Measurements from ENCODE around the gene KANK3.
A peak's percentile ranks its signal among the peaks of the same experiment; 100 is the strongest.
"Not testable (repeated sequence)": the region's sequence is repeated elsewhere in the genome, so short reads cannot be mapped to it uniquely, and the experiment has no call there.

KANK3 gene

DNA sequence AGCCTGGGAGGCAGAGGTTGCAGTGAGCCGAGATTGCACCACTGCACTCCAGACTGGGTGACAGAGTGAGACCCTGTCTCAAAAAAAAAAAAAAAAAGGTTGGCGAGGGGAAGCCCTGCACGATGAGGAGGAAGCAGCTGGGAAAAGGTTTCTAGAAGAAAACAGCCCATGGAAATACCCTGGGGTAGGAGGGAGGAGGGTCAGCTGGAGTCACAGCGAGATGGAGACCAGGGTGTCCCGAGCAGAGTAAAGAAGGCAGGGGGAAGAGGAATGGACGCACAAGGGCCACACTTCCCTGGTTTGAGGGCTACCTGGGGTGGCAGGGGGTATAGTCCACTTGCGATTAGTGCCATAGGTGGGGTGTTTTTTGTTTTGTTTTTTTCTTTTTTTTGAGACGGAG, 6.4 kb downstream of the KANK3 start:
- DNase-seq = no peak

DNA sequence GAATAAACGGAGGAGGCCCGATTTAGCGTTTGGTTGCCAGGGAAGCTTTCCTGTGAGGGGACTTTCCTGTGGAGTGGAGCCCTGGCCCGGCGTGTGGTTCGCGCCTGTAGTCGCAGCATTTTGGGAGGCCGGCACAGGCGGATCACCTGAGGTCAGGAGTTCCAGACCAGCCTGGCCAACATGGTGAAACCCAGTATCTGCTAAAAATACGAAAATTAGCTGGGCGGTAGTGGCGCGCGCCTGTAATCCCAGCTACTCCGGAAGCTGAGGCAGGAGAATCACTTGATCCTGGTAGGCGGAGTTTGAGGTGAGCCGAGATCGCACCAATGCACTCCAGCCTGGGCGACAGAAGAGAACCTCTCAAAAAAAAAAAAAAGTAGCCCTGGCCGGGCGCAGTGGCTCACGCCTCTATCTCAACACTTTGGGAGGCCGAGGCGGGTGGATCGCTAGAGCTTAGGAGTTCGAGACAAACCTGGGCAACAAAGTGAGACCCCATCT, 6.9 kb downstream of the KANK3 start:
- no peak for DNase-seq

DNA sequence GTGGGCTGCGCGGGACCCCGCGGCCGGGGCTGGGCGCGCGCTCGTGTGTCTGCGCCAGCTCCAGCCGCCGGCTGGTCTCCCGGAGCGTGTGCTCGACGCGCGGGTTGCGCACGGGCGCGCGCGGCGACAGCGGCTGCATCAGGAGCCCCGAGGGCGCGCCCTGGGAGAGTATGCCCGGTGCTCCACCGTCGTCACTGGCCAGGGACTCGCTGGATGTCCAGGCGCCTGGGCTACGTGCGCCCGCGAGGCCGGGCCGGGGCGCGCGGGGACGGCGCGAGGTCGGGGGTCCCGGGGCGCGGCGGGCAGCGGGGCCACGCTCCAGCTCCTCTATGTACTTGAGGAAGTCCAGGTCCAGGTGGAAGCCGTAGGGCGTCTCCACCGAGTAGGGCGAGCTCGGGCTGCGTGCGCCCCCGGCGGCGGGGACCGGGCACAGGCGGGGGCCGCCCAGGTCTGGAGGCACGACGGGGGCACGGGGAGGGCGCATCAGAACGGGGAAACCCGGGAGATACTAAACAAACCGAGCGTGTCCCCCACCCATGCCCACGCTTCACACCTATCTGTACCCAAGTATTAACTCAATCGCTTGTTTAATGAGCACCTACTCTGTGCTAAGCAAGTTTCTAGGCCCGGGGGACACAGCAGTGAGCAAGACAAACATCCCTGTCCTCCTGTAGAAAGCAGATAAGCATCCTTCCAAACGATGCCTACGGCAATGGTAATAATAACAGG, 7.6 kb downstream of the KANK3 start:
- no peak for DNase-seq

DNA sequence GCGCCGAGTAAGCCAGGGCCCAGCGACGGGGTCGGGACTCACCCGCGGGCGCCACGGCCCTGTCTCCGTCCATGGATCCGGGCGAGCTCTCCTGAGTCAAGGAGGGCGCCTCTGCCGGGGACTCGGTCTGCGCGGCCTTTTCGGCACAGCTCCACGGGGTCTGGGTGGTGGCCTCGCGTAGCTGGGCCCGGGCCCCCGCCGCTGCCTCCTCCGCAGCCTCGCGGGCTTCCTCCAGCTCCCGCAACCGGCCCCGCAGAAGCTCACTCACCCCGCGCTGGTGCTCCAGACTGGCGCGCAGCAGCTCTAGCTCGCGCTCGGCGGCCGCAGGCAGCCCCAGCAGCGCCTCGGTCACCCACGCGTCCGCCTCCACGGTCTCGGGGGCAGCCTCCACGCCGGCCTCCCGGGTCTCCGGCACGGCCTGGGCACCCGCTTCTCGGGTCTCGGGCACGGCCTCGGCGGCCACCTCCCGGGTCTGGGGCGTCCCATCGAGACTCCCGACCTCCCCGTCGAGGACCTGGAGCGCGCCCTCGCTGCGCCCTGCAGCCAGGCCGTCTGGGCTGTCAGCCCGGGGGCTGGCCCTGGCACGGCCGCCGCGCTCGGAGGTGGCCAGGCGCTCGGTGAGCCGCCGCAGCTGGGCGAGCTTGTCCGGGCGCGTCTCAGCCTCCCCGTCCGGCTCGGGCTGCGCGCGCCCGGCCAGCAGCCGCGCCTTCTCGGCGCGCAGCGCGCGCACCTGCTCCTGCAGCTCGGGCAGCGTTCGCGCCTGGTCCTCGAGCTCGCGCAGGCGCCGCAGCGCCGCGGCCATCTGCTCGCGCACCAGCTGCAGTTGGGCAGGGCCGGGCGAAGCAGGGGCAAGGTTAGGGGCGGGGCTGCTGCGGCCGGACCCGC, 8.4 kb downstream of the KANK3 start:
- no peak for DNase-seq

DNA sequence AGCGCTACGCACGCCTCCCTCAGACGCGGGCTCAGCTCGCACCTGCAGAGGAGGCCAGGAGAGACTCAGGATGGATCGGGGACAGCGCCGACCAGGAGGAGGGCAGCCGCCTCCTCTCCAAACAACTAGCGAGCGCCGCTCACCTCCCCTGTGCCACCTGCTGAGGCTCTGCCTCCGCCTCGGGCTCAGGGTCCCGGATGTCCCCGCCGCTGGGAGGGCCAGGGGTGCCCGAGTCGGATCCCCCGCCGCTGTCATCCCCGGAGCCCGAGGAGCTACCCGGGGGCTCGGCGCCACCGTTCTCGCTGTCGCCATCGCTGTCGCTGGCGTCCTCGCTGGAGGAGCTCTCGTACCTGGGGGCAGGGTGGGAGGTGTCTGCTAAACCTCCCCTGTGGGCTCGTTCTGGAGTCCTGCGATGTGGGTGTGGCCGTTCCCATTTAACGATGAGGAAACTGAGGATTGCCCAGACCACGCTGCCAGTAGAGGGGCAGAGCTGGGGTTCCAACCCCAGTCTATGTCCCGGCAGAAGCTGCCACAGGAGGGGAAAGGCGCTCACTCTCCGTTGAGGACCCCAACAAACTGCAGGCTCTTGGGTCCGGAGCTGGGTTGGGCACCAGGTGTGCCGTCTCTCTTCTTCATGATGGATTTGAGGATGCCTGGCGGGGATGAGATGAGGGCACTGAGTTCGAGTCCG, 9.2 kb downstream of the KANK3 start:
- DNase-seq = no peak

DNA sequence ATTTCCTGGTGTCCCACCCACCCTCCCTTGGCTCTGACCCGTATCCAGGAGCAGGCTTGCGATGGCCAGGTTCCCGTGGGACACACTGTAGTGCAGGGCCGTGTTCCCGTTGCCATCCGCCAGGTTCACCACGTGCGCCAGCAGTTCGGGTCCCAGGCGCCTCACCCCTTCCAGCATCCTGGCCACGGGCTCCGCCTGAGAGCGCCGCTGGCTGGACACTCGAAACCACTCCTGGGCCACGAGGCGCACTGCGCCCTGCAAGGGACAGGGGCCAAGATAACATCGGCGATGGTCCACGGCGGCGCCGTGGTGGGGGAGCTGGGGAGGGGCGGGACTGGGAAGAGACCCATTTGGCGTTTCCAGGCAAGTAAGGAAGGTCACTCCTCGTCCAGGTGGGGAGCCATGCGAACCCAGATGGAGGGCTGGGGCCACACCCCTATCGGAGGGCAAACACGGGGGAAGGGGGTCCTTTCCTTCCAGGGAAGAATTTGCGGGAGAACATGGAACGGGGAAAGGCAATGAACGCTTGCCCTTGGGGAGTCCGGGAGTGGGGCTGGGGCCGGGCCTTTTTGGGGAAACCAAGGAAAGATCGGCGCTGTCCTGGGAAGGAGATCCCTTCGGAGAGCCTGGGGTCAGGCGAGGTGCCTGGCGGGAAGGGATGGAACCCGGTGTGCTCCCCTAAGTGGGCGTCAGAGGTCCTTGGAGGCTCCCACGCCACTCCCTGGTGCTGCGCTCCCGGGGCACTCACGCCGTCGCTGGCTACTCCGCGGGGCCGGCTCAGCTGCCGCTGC, 9.9 kb downstream of the KANK3 start:
- no peak for DNase-seq

DNA sequence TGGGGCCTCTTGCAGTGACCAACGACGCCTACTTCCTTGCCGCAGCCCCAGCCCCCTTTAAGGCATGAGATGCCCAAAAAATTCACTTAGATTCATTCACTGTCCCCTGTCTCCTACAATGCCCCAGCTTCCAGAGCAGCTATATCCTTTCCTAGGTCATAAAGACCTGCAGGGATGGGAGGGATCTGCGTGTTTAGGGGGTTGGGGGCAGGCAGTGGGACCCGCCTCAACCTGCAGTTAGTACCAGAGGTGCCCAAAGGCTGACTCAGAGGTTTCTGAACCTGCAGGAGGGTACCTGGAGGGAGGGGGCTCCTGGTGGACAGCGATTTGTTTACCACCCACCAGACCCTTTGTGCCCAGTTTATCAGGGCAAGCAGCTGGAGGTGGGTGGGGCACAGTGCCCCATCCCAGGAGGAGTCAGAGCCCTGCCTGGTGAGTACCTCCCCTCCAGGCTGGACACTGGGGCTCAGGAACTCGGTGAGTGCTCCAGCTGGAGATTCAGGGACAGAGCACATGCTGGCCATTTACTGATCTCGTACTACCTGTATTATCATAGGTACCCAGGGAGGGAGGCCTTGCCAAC, 11.7 kb downstream of the KANK3 start:
- no peak for DNase-seq

DNA sequence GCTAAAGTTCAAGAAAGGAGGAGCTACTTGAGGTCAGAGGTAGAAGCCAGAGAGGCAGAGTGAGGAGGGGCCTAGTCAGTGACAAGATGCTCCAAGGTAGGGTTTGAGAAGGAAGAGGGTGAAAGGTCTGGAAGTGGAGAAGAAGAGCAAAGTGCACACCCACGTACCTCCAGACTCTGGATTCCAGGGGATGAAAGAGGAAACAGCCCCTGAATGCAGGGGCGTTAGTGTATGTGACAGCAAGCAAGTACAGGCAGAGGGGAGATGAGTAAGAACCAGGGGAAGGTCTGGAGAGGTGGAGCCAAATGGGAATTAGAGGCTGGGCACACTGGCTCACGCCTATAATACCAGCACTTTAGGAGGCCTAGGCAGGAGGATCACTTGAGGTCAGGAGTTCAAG, 13.1 kb downstream of the KANK3 start:
- no peak for DNase-seq

DNA sequence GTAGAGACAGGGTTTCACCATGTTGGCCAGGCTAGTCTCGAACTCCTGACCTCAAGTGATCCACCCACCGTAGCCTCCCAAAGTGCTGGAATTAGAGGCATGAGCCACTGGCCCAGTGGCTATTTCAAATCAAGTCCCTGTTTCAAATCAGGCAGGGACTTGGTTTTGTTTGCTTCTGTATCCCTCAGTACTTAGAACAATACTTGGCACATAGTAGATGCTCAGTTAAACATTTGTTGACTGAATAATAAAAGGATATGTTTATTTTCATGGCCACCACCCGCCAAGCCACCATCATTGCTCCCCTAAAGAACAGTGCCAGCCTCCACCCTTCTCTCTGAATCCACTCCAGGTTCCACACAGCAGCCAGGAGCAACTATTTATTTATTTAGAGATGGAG, 17.6 kb downstream of the KANK3 start:
- DNase-seq = no peak

DNA sequence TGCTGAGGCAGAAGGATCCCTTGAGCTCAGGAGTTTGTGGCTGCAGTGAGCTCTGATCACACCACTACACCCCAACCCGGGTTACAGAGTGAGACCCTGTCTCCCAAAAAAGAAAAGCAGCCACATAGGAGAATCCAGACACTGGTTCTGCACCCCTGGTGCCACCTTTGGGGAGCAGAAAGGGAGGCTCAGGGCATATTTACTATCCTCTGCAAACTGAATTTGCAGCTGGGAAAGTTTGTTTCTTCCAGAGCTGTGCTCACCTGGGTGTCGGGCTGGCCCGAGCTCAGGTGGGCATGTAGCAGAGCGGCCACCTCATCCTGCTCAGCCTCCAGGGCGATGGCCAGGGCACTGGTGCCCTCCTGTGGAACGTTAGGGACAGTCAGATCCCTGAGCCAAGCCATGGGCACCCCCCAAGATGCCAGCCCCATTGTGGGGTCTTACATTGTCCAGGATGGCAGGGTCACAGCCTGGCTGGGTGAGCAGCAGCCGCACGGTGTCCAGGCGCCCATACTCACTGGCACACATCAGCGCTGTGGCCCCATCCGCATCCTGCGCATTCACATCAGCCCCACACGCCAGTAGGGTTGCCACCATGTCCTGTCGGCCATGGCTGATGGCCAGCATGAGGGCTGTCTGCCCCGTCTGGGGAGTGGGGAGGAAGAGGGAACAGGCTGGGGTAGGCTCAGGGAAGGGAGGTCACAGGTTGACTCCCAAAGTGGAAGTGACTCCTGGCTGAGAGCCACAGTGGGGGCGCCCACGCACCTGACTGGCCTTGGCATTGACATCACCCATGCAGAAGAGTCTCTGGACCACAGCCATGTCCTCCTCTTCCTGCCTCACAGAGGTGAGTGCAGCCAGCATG, 18.6 kb downstream of the KANK3 start:
- no peak for DNase-seq

DNA sequence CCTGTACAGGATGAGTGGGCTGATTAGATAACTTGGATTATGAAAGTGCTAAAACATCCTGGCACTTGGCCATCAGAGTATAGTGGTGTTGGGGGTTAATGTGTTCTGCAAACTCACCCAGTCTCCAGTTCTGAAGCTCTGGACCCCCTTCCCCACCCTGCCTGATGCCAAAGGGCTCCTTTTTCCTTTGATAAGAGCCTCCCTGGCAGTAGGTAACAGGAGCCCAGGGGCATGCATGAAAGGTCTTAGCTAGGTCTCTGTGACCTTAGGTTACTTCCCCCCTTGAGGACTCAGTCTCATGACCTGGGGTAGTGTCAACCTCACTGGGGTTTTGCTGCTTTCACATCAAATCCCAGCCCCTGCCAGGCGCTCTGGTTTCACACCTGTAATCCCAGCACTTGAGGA, 19.3 kb downstream of the KANK3 start:
- DNase-seq = no peak

DNA sequence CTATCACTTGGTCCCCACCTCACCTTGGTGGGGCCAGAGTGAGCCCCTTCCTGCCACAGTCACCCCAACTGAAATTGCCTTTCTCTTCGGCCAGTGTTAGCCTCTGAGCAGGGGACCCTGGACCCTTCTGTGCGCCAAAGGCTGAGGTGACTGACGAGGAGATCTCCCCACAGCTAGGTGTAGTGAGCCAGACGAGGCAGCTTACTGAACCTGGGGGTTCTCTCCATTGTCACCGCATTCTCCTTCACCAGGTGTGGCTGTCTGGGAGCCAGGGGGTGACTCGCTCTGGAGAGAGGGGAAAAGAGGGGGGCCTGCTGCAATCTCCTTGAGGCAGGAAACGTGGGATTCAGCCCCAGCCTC, 20.4 kb downstream of the KANK3 start:
- DNase-seq = no peak

DNA sequence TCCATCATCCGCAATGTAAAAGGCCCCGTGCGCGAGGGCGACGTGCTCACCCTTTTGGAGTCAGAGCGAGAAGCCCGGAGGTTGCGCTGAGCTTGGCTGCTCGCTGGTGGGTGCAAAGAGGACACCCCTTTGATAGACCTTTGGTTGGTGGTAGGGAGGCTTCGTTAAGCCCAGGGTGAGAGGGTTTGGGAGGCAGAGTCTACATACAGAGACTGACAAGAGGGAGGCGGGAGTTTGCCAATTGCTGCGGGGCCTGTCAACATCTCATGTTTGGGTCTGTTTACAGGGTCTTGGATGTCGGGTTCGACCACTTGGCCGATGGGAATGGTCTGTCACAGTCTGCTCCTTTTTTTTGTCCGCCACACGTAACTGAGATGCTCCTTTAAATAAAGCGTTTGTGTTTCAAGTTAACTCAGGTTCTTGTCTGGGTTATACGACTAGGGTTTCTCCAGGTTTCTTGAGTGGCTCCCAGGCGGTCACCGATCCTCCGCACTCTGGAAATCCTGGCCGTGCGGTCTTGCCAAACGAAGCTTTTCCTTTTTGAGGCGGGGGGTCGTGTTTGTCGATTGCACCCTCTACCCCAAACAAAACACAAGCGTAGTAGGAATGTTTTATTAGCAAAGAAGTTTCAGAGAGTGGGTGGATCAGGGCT, 20.9 kb downstream of the KANK3 start:
- no peak for DNase-seq

DNA sequence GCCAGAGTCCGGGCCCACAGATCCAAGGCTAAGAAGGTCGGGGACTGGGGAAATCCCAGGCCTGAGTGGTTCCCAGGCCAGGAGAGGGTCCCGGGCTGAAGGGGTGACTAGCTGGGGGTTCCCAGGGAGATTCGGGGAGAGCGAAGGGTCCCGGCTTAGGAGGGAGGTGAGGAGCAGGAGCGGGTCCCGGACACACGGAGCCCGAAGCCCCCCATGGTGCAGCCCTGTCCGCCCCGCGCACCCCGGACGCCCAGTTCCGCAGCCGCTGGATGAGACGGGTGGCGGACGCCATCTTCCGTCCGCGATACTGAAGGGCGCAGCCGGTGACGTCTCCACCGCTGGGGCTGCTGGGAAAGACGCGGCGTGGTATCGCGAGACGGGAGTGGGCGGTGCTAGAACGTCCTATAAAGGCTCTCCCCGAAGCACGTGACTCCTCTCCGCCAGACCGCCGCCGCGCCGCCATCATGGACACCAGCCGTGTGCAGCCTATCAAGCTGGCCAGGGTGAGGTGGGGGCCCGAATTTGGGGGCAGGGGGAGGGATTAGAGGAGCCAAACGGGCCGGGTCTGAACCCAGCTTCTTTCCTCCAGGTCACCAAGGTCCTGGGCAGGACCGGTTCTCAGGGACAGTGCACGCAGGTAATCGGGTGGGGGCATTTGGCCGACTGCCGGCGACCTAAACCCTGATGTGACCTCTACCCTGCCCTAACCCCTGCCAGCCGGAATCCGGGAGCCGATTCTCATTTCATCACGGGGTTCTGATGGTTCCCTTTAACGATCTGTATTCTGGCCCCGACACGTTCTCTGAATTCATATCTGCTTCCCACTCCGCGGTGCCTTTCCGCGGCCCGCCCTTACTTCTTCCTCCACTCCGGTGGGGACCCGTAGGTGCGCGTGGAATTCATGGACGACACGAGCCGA, 21.7 kb downstream of the KANK3 start, which contains the start of the genes NDUFA7 and RPS28:
Gene NDUFA7, minus strand, starts transcription at position 309 of the 919 bp plus-strand sequence. Its CDS starts 17 bp downstream, at position 292.
Gene RPS28, plus strand, starts transcription at position 430 of the 919 bp plus-strand sequence. Its CDS starts 35 bp downstream, at position 465.
- DNase-seq = peak; percentile 81

DNA sequence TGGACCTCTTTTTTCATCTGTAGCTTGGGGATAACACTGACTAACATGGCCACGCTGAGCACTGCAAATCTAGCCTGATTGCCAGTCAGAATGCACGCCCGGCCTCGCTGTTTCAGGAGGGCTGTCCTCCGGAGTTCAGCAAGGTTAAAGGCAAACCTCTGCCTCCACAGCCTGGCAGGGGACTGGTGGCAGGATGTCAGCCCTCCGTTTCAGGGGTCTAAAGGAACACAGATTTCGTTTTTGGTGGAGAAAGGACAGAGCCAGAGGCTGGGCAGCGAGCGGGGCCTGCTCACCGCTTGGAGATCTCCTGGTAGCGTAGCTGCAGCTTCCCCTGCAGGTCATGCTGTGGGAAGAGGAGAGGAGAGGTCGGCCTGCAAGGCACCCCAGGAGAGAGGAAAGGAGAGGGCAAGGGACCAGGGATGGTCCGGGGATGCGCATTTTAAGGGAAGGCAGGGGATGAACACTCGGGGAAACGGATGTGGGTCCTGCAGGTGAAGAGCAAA, 22.4 kb downstream of the KANK3 start:
- DNase-seq = no peak

DNA sequence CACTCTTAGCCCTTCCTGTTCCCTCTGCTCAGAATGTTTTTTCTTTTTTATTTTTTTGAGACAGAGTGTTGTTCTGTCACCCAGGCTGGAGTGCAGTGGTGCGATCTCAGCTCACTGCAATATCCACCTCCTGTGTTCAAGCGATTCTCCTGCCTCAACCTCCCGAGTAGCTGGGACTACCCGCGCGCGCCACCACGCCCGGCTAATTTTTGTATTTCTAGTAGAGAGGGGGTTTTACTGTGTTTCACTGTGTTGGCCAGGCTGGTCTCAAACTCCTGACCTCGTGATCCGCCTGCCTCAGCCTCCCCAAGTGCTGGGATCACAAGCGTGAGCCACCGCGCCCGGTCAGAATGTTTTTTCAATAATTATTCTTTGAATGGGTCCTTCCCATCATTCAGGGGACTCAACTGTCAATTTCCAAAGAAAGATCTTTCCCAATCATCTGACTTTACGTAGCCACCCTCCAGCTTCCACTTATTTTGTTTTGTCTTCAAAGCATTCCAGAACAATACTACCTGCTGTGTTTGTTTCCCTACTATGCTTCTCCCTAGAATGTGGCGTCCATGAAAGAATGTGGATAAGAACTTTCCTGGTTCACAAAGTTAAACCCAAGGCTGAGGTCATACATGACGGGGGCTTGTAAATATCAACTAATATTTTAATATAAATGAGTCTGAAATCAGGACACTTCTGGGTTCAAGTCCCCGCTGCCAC, 23.1 kb downstream of the KANK3 start:
- DNase-seq = no peak

DNA sequence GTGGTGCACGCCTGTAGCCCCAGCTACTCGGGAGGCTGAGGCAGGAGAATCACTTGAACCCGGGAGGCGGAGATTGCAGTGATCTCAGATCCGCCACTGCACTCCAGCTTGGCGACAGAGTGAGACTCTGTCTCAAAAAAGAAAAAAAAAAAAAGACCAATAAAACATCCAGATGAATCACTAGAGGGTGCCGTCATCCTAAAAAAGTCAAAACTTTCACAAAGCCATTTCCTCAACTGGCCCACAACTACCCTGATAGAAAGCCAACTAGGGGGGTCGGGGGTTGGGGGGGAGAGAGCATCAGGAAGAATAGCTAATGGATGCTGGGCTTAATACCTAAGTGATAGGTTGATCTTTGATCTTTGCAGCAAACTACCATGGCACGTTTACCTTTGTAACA, 24.2 kb downstream of the KANK3 start:
- DNase-seq = not testable (repeated sequence)

DNA sequence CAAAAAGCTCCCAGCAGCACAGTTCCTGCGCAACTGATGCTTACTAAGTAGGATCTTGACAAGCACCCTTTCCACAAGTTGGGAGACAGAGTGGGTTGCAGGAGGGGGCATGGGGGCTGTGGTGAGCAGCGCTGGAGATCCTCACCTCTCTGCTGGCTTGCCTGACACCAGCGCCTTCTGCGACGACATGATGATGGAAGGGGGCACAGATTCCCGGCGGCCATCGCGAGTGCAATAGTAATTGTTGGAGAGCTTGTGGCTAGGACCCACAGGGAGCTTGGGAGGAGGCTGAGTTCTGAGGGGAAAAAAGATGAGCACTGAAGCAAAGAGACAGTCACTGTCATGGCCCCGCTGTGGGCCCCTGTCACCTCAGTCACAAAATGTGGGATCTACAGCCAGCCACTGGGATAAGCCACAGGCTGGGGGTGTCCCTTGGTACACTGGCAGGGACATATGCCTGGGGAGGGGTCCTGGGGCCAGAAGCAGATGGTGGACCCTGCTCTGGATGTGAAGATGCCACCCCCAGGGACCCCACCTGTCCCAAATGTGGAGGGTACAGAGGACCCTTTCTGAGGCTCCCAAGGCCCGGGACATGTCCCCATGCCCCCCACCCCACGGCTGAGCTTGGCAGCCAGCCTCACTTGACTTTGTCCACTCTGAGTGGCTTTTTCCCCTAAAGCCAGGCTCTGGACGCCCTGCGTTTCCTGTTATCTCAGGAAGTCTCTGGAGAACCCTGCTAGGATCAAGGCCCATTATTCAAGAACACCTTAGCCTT, 26.5 kb downstream of the KANK3 start:
- DNase-seq = no peak
